Aorta (tissue), 5 donors: ENCODE results near the gene DLX4. TPM values are rescaled to one million over a fixed set of nuclear protein-coding genes. Genes with fewer than 3 reads are reported as not detected.

ENCODE experiments used
- ATAC-seq: fragments of 200-7000 bp; cut with Tn5 transposase; one replicate; pipeline ENCODE4 v1.9.1; 2022; ENCODE audit warnings: moderate library complexity; ENCODE audit not compliant: low FRiP score
- DNase-seq, 2 donors: peaks; one replicate each; pipeline ENCODE4 v3.0.0-alpha.2; 2020
- H3K27ac ChIP-seq, 2 donors: one replicate each; pipeline ENCODE4 v1.5.1; 2013; ENCODE audit warnings: low read length in 2 of 2, mild to moderate bottlenecking in 2 of 2, moderate library complexity in 2 of 2, control low read depth in 1 of 2, inconsistent platforms in 1 of 2, low read depth in 1 of 2
- H3K27me3 ChIP-seq, 2 donors: one replicate each; pipeline ENCODE4 v1.6.1; 2013; ENCODE audit warnings: control low read depth in 1 of 2, low read length in 1 of 2, mild to moderate bottlenecking in 1 of 2, moderate library complexity in 1 of 2; ENCODE audit not compliant: insufficient read depth in 2 of 2, control insufficient read depth in 1 of 2
- H3K36me3 ChIP-seq, 2 donors: one replicate each; pipeline ENCODE4 v1.6.1; 2013; ENCODE audit warnings: control low read depth in 1 of 2, low read length in 1 of 2, mild to moderate bottlenecking in 1 of 2; ENCODE audit not compliant: insufficient read depth in 2 of 2, control insufficient read depth in 1 of 2
- H3K4me1 ChIP-seq, 2 donors: one replicate each; pipeline ENCODE4 v1.6.1; 2013; ENCODE audit warnings: low read length in 2 of 2, control low read depth in 1 of 2, mild to moderate bottlenecking in 1 of 2, moderate library complexity in 1 of 2; ENCODE audit not compliant: insufficient read depth in 2 of 2, control insufficient read depth in 1 of 2
- H3K4me3 ChIP-seq, 2 donors: one replicate each; pipeline ENCODE4 v1.5.1; 2013; ENCODE audit warnings: low read length in 2 of 2, control low read depth in 1 of 2, mild to moderate bottlenecking in 1 of 2
- H3K9me3 ChIP-seq: one replicate; pipeline ENCODE4 v1.6.1; 2013; ENCODE audit warnings: mild to moderate bottlenecking, low read length; ENCODE audit not compliant: control insufficient read depth
- WGBS, 2 donors: extraction: QIAGEN DNeasy Blood & Tissue Kit; methylation state at CpG; one replicate each; pipeline ENCODE4 v1.1.7; 2013; 5-methylcytosine and 5-hydroxymethylcytosine counted together
- intact Hi-C, 2 donors: fragments of 100-400 bp; cut with DNase I; formaldehyde crosslinking; loops; one replicate each; pipeline versions ENCODE4 v1.14.2 to v1.15.0; 2022
- polyA plus RNA-seq, 2 donors: library from polyadenylated mRNA; stranded (reverse); fragments of 200-250 nt; gene quantifications; one replicate each; pipeline ENCODE4 v1.2.3, GENCODE V29; 2013
- total RNA-seq, 2 donors: library from RNA; stranded (reverse); fragmentation: NEBNext Ultra II Directional; extraction: Animal tissue kit (Norgen Biotek cat#: 25700); gene quantifications; one replicate each; pipeline ENCODE4 v1.2.1, GENCODE V29; 2021
- donor health status: healthy with polysubstance abuse.
- donor health status: Bipolar disorder and iron deficiency.
- donor health status: DM: no; HTN: no; CAD: no.
- donor health status: DM: no; HTN: no; CAD: no.
- donor health status: DM: yes; HTN: yes; CAD: no.

Gene DLX4
- total and polyA plus RNA-seq, 4 donors: 0.39 to 0.50 TPM; not detected in 2

GRCh38 chr17:49941427-49941826, 27.6 kb upstream of the DLX4 start:
- no peaks in the 10 kb centered on the region for H3K36me3 ChIP-seq
- H3K4me3 ChIP-seq: no peak overlapping the region
- no peak for DNase-seq
- no peak for ATAC-seq
- no peaks in the 10 kb centered on the region for H3K27me3 ChIP-seq
- no peak overlapping the region for H3K27ac ChIP-seq
- 64 to 67% methylated on average over 10 of the region's 10 CpGs for WGBS, 2 donors
- intact Hi-C loops: no loop called here
- H3K9me3 ChIP-seq: no peaks in the 10 kb centered on the region
- no peaks in the 10 kb centered on the region for H3K4me1 ChIP-seq

GRCh38 chr17:49942947-49943346, 26.0 kb upstream of the DLX4 start:
- Histone ChIP-seq H3K9me3 (no peaks in the 10 kb centered on the region), H3K27me3 (no peaks in the 10 kb centered on the region), H3K4me1 (no peaks in the 10 kb centered on the region), H3K4me3 (no peak overlapping the region), H3K36me3 (no peaks in the 10 kb centered on the region), H3K27ac (no peak overlapping the region)
- WGBS, 2 donors: 92 to 94% methylated on average over 5 of the region's 5 CpGs
- no peak for ATAC-seq
- intact Hi-C loops: no loop called here
- DNase-seq: no peak

DNA sequence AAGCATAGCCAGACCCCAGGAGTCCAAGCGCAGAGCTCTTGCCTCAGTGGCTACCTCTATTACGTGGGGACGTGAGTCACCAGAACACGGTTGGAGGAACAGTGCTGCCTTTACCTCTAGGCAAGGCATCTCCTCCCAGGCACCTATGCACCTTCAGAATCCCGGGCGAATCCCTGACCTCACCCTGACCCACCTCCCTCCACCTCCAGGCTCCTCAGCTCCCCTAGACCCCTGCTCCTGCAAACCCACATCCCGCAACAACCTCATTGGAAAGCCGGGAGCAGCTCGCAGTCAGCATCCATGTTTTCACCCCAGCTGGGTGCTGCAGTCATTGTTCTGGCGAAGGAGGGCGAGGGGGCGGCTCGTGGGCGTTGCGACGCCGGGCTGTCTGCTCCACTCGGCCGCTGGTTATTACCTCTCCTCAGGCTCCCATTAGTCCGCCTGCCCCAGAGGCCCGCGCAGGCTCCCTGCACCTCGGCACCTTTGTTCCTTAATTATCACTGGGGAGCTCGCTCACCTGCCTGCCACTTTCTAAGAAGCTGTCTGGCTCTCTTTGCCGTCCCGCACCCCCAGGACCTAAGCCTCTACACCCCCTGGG, 24.6 kb upstream of the DLX4 start:
- ATAC-seq (no peak), DNase-seq (no peak)
- Histone ChIP-seq H3K27me3 (no peaks in the 10 kb centered on the region), H3K4me1 (no peaks in the 10 kb centered on the region), H3K4me3 (no peak overlapping the region), H3K9me3 (no peaks in the 10 kb centered on the region), H3K27ac (no peak overlapping the region), H3K36me3 (no peaks in the 10 kb centered on the region)
- intact Hi-C loops: no loop called here
- 28 to 29% methylated on average over 26 of the region's 26 CpGs for WGBS, 2 donors

DNA sequence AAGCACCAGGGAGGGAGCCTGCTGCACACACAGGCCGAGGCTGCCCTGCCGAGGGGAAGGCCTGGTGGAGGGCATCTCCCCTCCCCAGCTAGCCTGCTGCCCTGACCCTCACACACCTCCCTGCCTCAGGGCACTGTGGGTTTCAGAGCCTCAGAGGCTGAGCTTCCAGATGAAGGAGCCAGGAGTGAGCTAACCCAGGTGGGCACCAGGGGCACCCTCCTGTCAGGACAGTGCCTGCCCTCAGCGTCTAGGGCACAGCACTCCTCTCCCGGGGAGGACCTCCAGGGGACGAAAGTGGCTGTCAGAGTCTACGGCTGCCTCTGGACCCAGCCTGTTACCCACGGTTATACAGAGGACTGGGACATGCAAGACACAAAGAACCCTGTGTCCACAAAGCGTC, 22.8 kb upstream of the DLX4 start:
- DNase-seq: no peak
- ATAC-seq: no peak
- intact Hi-C loops: no loop called here

GRCh38 chr17:49946964-49947584, 21.9 kb upstream of the DLX4 start:
- H3K4me3 ChIP-seq: no peak overlapping the region
- intact Hi-C loops: no loop called here
- 87 to 89% methylated on average over 9 to 11 of the region's 11 CpGs for WGBS, 2 donors
- H3K27ac ChIP-seq: no peak overlapping the region
- no peaks in the 10 kb centered on the region for H3K9me3 ChIP-seq
- ATAC-seq: no peak
- no peaks in the 10 kb centered on the region for H3K27me3 ChIP-seq
- H3K36me3 ChIP-seq: no peaks in the 10 kb centered on the region
- DNase-seq: no peak
- H3K4me1 ChIP-seq: no peaks in the 10 kb centered on the region

More for the DNA sequence above, 22.8 kb upstream of the DLX4 start:
- H3K36me3 ChIP-seq: no peaks in the 10 kb centered on the region
- no peak overlapping the region for H3K27ac ChIP-seq
- WGBS, 2 donors: 85 to 86% methylated on average over 8 of the region's 8 CpGs
- no peaks in the 10 kb centered on the region for H3K27me3 ChIP-seq
- no peak overlapping the region for H3K4me3 ChIP-seq
- no peaks in the 10 kb centered on the region for H3K9me3 ChIP-seq
- no peaks in the 10 kb centered on the region for H3K4me1 ChIP-seq

DNA sequence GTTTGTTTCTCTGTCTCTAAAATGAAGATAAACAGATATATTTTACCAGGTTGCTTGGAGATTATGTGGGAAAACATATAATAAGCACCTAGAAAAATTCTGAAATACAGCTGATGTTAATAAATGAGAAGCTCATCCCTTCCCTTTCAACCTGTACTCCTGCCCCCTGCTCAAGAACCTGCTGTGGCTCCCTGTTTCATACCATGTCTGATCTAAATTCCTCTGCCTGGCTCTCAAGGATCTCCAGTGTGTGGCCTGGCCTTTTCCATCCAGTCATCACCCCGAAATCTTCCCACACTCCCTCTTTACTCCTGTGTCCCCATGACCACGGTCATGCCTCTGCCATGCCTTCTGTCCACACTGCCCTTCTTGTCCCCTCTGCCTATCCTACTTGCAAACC, 19.4 kb upstream of the DLX4 start:
- Histone ChIP-seq H3K4me1 (no peaks in the 10 kb centered on the region), H3K27me3 (no peaks in the 10 kb centered on the region), H3K9me3 (no peaks in the 10 kb centered on the region), H3K27ac (no peak overlapping the region), H3K4me3 (no peak overlapping the region), H3K36me3 (no peaks in the 10 kb centered on the region)
- intact Hi-C loops: loop anchor here in 1 of 2 donors (5.0 kb wide), 1 partner anchor 48 kb away; the partner anchor contains the start of gene DLX3
- no peak for ATAC-seq
- 89 to 90% methylated on average over 2 of the region's 2 CpGs for WGBS, 2 donors
- DNase-seq: no peak

DNA sequence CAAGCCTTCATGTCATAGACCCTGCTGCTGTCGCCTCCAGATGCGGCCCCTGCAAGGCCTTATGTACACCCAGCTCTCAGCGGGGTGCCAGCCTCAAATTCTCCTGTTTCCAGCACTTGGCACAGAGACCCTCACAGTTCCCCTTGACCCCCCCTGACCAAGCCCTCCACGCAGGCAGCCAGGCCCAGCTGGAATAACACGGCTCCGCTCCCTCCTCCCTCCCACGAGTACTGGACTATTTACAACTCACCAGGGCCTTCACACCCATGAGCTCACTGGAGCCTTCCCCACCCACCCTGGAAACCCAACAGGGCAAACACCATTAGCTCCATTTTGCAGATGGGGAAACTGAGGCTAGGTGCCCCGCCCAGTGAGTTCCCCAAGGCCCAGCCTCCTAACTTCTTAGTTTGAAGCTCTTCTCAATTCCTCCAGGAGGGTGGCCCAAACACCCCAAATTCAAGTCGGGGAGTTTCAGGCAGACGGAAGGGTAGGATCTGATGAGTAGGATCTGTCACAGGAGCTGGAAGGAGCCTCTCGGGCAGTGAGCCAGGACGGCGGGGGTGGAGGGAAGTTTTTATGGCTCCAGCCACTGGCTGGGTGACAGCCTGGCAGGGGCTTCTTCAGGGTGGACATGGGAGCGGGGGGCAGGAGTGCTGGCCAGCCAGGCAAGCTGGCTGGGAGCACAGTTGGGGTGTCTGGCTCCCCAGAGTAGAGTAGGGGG, 17.5 kb upstream of the DLX4 start:
- no peaks in the 10 kb centered on the region for H3K36me3 ChIP-seq
- DNase-seq (no peak), ATAC-seq (no peak)
- no peaks in the 10 kb centered on the region for H3K9me3 ChIP-seq
- intact Hi-C loops: loop anchor here in 1 of 2 donors (5.0 kb wide), 1 partner anchor 46 kb away; the partner anchor contains the start of gene DLX3
- no peak overlapping the region for H3K27ac ChIP-seq
- H3K4me1 ChIP-seq: no peaks in the 10 kb centered on the region
- no peak overlapping the region for H3K4me3 ChIP-seq
- 45 to 51% methylated on average over 14 of the region's 14 CpGs for WGBS, 2 donors
- no peaks in the 10 kb centered on the region for H3K27me3 ChIP-seq

- WGBS, 2 donors: 38 to 45% methylated on average over 7 of the region's 7 CpGs
- no peaks in the 10 kb centered on the region for H3K27me3 ChIP-seq
- intact Hi-C loops: loop anchor here in 1 of 2 donors (5.0 kb wide), 1 partner anchor 45 kb away; the partner anchor contains the start of gene DLX3
- DNase-seq (peak; percentile 84 to 92), ATAC-seq (peak; percentile 75)
- H3K9me3 ChIP-seq: no peaks in the 10 kb centered on the region
- no peaks in the 10 kb centered on the region for H3K4me1 ChIP-seq
- no peaks in the 10 kb centered on the region for H3K36me3 ChIP-seq
- H3K27ac ChIP-seq: no peak overlapping the region
- no peak overlapping the region for H3K4me3 ChIP-seq
These were observed 16.6 kb upstream of the DLX4 start for GRCh38 chr17:49952209-49952911.
